ENCODE data around the gene VPS13C.

The VPS13C gene

GRCh38 chr15:62089616-62090015, 29.4 kb upstream of the VPS13C start:
- no peak overlapping the region for H3K4me3 ChIP-seq (ENCODE audit: low read depth, low read length)
- no peak for DNase-seq (ENCODE audit: low read depth, low spot score)
- in situ Hi-C loops (cut with HindIII; ENCODE audit: low sequenced_read_pairs) = no loop called here
- no peak for TF ChIP-seq CTCF (IDR thresholded peaks at IDR 0.05; ENCODE audit: low read depth, low read length)

- in situ Hi-C loops (cut with HindIII; ENCODE audit: low sequenced_read_pairs) = no loop called here
- no peak for DNase-seq (ENCODE audit: low read depth, low spot score)
- no peak overlapping the region for H3K4me3 ChIP-seq (ENCODE audit: low read depth, low read length)
- TF ChIP-seq CTCF (IDR thresholded peaks at IDR 0.05; ENCODE audit: low read depth, low read length) = no peak
Observed at GRCh38 chr15:62088353-62088693, 28.1 kb upstream of the VPS13C start.

GRCh38 chr15:62087671-62088352, 27.6 kb upstream of the VPS13C start:
- H3K4me3 ChIP-seq (ENCODE audit: low read depth, low read length) = no peak overlapping the region
- in situ Hi-C loops (cut with HindIII; ENCODE audit: low sequenced_read_pairs) = no loop called here
- no peak for TF ChIP-seq CTCF (IDR thresholded peaks at IDR 0.05; ENCODE audit: low read depth, low read length)
- peak; percentile 27 for DNase-seq (ENCODE audit: low read depth, low spot score)

GRCh38 chr15:62085740-62086139, 25.5 kb upstream of the VPS13C start:
- TF ChIP-seq CTCF (IDR thresholded peaks at IDR 0.05; ENCODE audit: low read depth, low read length) = no peak
- no peak overlapping the region for H3K4me3 ChIP-seq (ENCODE audit: low read depth, low read length)
- no peak for DNase-seq (ENCODE audit: low read depth, low spot score)
- in situ Hi-C loops (cut with HindIII; ENCODE audit: low sequenced_read_pairs) = no loop called here

- H3K4me3 ChIP-seq (ENCODE audit: low read depth, low read length) = no peak overlapping the region
- in situ Hi-C loops (cut with HindIII; ENCODE audit: low sequenced_read_pairs) = no loop called here
- TF ChIP-seq CTCF (IDR thresholded peaks at IDR 0.05; ENCODE audit: low read depth, low read length) = no peak
- DNase-seq (ENCODE audit: low read depth, low spot score) = no peak
Observed at GRCh38 chr15:62083194-62084154, 23.2 kb upstream of the VPS13C start.

GRCh38 chr15:62079594-62079993, 19.3 kb upstream of the VPS13C start:
- H3K4me3 ChIP-seq (ENCODE audit: low read depth, low read length) = no peak overlapping the region
- in situ Hi-C loops (cut with HindIII; ENCODE audit: low sequenced_read_pairs) = no loop called here
- DNase-seq (ENCODE audit: low read depth, low spot score) = no peak
- TF ChIP-seq CTCF (IDR thresholded peaks at IDR 0.05; ENCODE audit: low read depth, low read length) = no peak
